ENCODE data around the gene TMPRSS11D.

GRCh38 chr4:67896421-67897065 lies 12.7 kb upstream of the TMPRSS11D start:
- TF ChIP-seq POLR2A (IDR thresholded peaks at IDR 0.05): no peak
- TF ChIP-seq CTCF (IDR thresholded peaks at IDR 0.05): no peak

Measured in heart left ventricle (tissue), 13 donors.